Neural progenitor cell (in vitro differentiated cells): Measurements from ENCODE around the gene CACNA1E.

ENCODE experiments used
- EZH2 ChIP-seq: fragments of 200-600 bp; sonication (generic); IDR thresholded peaks from 2 replicates; pipeline ENCODE4 v1.6.1; 2017; ENCODE audit warnings: antibody characterized with exemption, mild to moderate bottlenecking, moderate library complexity
- EZH2phosphoT487 ChIP-seq: fragments of 200-600 bp; sonication (generic); IDR thresholded peaks from 2 replicates; pipeline ENCODE4 v1.6.1; 2017; ENCODE audit warnings: antibody characterized with exemption
- TF ChIP-seq, protein P1 (sequence below): fragments of 200-600 bp; sonication (generic); IDR thresholded peaks from 2 replicates; pipeline ENCODE4 v1.5.1; 2017; ENCODE audit warnings: antibody characterized with exemption, mild to moderate bottlenecking

DNA sequence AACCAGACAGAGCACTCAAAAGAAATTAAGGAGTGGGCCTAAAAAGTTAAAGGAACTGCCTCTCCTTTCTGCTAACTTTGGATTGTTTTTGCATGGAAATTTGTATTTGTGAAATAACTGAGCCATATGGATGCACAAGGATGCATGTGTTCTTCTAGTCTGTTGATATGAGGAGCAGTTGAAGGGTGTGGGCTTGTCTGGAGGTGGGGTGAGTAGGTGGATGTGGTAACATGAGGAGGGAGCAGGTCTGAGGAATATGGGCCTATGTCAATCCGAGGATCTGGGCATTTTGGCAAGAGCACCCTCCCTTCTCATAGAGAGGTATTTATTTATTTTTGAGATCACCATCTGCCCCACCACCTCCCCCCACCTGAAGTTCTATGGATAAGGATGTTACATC lies 13.4 kb downstream of the CACNA1E start:
- TF ChIP-seq, protein P1, sequence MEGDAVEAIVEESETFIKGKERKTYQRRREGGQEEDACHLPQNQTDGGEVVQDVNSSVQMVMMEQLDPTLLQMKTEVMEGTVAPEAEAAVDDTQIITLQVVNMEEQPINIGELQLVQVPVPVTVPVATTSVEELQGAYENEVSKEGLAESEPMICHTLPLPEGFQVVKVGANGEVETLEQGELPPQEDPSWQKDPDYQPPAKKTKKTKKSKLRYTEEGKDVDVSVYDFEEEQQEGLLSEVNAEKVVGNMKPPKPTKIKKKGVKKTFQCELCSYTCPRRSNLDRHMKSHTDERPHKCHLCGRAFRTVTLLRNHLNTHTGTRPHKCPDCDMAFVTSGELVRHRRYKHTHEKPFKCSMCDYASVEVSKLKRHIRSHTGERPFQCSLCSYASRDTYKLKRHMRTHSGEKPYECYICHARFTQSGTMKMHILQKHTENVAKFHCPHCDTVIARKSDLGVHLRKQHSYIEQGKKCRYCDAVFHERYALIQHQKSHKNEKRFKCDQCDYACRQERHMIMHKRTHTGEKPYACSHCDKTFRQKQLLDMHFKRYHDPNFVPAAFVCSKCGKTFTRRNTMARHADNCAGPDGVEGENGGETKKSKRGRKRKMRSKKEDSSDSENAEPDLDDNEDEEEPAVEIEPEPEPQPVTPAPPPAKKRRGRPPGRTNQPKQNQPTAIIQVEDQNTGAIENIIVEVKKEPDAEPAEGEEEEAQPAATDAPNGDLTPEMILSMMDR, result no peak
- TF ChIP-seq EZH2, result no peak
- no peak for TF ChIP-seq EZH2phosphoT487
